ENCODE measurements around the gene ELP2.

ELP2 gene

DNA sequence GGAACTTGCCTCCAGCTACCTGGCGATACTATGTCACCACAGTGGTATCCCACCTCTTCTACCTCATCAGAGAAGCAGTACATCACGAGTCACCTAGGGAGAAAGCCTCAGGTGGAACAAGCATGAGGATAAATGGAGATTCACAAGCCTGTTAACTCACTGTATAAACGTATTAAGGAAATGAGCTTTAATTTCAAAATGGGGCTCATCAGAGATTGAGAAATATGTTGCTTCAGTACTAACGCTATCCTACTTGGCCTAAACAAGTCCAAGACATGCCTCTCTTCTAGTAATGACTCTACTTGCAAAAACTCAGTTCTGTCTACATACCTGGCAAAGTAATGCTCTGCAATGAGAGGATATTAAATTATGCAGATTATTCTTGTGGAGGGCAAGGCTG is 4.9 kb upstream of the ELP2 start:
- DNase-seq: no peak

DNA sequence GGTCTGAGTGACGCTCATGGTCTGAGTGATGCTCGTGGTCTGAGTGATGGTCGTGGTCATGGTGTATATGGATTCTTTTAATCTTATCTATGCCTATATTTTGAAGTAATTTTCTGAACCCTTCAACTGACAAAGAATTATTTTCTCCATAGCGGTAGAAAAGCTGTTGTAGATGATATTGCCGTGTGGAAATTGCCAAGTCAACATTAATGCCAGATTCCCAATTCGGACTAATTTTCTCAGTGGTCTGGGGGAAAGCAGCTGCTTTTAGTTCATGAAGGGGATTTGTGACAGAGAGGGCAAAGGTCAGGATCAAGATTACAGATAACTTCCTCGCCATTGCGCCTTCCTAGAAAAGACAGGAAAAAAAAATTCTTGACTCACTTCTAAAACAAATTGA is 3.0 kb upstream of the ELP2 start:
- DNase-seq: no peak

DNA sequence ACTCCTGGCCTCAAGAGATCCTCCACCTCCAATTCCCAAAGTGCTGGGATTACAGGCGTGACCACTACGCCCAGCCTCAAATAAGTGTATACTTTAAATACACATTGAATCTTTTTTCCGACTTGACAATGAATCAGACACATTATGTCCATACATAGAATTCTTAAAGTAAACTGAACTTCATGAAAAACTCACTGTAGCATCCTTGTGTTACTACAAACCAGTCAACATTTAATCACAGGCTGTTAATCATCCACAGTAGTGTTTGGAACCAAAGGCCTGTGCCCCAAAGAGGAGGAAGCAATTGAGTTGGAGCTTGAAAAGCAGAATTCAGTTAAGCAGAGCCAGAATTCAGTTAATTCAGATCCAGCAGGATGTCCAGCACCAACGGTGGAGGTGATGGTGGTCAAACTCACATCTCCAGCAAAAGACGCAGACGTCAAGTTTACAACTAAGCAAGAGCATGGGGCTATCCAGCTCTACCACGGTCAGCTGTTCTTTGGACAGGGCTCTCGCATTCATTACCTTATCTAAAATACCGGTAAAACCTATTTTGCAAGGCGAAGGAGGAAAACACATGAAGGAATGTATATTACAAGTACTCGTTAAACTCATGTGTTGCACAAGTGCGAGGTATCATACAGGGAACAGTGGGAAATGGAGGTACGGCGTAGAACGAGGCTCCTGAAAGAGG is 1.7 kb upstream of the ELP2 start:
- no peak for DNase-seq

DNA sequence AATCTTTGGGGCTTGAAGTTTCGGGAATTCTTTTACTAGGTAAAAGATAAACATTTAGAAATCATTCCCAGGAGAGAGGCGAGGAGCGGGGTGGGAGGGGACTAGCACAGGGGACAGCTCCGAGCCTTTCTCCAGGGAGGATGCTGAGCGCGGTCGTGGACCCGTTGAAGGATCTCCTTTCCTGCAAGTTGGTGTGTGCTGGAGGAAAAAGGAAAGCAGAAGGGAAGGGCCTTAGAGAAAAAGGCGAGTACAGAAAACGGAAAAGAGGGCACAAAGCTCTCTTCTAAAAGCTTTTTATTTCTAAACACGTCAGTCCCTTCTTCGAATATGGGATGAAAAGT is 1.2 kb upstream of the ELP2 start:
- DNase-seq: no peak

DNA sequence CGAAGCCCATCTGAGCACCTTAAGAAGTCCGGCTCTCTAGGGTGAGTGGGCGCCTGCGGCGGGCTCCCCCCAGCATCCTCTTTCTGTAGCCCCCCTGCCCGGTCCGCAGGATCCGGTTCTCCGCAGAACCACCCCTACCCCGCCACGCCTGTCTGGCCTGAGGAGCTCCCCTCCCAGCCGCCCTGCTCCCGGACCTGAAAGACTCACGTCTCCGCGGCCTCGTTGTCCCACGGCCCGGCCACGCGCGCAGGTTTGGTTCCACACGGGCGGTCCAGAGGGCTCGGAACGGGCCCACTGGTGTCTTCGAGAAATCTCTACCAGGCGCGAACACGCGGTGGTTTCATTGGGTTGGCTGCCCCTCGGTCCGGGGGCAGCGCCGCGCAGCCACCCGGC is 796 bp upstream of the ELP2 start:
- DNase-seq: no peak

DNA sequence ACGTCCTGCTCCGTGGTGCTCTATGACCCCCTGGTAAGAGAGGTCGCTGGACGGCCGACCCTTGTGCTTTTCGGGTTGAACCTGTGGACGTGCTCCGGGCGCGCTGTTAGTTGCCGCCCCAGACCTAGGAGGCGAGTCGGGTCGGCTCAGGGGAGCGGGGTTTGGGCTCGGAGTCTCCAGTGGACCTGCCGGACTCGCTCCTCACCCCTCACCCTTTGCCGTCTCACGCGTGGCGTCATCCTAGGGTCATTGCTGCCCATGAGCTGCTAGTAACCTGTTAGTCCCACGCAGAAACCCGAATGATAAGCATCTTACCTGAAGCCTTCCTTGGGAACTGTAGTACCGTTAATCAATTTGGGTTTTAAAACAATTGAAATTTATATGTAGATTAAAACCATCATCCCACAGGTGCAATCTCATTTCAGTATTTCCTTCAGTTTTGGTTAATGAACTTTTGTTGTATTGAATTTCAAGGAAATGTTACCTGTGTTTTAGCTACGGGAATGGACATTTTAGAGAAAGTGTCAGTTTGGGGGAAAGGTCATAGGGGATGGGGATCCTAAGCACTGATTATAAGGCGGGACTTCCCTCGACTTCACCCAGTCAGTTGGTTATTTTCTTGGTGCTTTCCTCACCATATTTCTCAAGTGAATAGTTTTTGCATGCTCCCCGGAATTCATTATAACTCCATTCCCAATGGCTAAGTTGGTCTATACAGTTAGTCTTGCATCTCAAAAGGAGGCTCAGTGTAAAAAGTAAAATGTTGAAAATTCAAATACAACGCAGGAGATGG is 536 bp downstream of the ELP2 start:
- no peak for DNase-seq

DNA sequence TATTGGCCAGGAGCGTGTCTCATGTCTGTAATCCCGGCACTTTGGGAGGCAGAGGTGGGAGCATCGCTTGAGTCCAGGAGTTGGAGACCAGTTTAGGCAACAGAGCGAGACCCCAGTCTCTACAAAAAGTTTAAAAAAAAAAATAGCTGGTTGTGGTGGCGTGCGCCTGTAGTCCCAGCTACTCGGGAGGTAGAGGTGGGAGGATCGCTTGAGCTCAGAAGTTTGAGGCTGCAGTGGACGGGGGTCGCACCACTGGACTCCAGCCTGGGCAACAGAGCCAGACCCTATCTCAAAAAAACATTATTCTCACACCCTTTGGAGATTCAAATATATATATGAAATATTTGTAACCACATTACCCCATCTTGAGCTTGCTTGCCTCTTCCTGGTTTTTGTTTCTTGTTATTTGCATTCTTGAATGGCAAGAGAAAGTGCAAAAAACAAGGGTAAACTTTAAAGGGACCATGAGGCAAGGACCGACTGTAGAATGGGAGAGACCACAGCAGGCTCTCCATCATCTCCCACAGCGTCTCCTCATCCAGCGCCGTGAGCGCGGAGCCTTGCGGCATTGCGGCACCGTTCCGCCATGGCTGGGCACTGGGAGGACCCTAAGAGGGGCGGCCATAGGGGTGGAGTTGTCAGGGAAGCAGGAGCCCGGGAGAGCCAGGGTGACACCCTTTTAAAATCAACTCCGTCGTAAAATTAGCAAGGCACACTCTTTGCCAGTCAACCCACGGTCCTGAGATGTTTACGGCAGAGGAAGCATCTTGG is 1.4 kb downstream of the ELP2 start:
- DNase-seq: no peak

DNA sequence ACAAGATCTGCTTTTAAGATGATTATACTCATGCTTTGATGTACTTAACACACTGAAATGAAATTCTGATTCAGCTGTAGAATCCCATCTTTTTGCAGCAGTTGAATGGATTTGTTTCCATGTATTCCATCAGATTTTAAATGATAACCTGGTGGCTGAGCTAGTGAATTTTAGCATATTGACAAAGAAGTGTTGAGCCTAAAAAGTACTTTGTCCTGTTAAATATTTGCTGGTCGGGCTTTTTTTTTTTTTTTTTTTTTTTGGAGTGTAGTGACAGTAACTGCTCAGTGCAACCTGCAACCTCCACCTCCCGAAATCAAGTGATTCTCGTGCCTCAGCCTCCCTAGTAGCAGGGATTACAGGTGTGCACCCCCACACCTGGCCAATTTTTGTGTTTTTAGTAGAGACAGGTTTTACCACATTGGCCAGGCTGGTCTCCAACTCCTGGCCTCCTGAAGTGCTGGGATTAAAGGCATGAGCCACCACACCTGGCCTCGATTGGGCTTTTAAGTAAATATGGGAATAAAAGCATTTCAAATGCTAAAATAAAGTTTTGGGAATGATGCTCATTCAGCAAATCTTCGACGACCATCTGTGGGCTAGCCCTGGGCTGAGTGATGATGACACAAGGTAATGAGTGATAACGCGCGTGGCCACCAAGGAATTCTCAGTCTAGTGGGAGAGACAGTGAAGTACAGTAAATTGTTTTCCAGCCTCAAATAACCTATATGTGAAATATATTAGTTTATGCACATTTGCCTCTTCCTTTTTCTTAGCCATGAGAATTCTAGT is 2.2 kb downstream of the ELP2 start:
- no peak for DNase-seq

DNA sequence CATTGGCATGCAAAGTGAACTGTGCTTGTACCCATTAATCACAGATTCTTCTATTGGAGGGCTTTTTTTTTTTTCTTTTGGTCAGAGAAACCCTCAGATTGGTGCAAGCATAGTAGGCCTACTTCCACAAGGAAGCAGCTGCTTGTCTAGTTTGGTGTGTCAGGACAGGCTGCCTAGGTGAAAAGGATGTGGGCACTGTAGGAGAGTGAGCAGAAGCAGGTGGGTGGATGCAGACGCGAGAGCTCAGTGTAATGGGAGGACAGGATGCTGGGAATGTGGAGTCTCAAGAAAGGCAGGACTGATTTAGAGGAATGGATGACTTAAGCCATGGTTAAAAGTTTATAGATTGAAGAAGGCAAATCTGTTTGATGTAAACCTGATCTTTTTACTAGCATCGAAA is 3.1 kb downstream of the ELP2 start:
- no peak for DNase-seq

DNA sequence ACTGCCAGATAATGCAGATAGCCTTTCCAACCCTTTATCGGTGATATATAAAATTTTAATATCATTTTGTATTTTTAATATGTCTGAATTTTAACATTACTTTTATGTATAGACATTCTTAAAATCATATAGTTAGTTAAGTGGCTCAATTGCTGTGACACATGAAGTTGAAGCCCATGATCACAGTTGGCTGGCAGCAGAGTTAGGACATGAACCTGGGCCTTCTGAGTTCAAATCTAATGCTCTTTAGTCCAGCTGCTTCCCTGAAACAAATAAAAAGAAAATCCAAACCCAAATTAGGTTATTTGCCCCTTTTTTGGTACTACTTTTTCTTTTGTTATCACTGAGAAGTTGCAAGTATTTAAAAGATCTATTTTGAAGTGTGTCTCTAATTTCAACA is 5.6 kb downstream of the ELP2 start:
- DNase-seq: no peak

DNA sequence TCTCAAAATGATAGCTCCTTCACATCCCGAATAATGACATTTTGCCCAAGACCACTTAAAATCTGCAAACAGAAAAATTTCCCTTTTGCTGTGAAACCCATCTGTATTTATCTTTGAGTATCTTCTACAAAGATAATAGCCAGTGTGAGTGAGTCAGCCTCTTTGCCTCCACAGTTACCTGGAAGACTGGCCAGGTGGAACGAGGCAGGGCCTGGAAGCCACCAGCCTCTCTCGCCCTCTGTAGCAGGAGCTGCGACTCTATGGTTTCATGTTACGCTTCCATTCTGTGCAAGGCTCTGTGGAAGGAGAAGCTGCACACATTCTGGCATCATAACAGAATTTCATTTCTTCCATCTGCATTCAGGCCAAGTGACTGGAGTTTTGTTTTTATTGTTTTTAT is 9.5 kb downstream of the ELP2 start:
- DNase-seq: no peak

DNA sequence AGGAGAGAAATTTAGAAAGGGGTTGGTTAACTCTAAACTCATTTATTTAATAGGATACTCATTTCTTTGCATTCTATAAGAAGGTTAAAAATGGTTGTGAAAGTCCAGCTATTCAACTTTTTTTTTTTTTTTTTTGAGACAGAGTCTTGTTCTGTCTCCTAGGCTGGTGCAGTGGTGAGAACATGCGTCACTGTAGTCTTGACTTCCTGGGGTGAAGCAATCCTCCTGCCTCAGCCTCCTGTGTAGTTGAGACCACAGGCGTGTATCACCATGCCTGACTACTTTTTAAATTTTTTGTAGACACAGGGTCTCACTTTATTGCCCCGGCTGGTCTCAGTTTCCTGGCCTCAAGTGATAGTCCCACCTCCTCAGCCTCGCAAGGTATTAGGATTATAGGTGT is 11.9 kb downstream of the ELP2 start:
- no peak for DNase-seq

DNA sequence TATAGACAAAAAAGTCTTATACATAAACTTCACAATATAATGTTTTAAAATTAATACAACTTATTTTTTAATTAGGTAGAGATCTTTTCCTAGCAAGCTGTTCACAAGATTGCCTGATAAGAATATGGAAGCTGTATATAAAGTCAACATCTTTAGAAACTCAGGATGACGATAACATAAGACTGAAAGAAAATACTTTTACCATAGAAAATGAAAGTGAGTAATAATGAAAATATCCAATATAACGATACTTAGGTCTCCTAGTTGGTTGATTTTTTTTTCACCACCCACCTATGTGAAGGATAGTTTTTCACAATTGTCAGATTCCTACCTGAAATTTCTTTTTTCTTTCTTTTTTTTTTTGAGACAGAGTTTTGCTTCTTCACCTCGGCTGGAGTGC is 13.1 kb downstream of the ELP2 start:
- no peak for DNase-seq

DNA sequence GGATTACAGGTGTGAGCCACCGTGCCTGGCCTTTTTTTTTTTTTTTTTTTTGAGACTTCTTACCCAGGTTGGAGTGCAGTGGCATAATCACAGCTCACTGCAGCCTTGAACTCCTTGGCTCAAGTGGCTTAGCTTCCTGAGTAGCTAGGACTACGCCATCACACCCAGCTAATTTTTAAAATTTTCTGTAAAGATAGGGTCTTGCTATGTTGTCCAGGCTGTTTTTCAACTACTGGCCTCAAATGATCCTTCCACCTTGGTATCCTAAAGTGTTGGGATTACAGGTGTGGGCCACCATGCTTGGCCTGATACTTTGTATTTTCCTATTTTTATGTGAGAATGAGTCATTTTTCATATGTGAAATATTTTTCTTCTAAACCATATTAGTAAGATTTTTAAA is 13.7 kb downstream of the ELP2 start:
- DNase-seq: no peak

DNA sequence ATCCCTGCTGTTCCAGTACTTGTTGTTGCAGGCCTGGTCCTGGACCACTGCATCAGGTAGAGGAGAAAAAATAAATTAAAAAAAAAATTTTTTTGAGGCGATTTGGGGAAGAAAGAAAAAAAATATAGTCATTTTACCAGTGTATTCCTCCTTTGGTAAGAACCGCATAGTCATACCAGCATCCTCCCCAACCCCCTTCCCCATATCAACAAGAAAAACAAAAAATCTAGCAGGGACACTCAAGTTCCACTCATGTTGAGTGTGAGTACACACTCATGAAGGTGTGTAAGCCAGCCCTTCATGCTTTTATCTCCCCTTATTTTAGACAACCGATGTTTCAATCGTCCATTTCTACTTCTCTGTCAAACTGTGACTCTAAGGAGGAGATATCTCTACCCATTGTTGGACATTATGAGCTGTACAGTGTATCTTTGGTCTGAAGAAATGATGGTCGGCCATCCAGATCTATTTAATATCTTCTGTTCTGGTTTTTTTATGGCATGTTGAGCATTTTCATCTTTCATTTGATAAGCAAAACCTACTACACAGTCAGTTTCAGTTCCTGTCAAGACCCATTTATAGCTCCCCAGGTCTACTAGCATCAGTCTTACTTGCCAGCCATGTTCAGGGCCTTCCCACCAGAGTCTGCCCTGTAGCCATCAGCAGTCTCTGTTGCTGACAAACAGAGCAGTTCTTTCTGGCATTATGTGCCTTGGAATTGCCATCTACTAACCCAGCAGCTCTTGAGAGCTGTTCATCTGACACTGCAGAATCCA is 20.0 kb downstream of the ELP2 start:
- DNase-seq: no peak

DNA sequence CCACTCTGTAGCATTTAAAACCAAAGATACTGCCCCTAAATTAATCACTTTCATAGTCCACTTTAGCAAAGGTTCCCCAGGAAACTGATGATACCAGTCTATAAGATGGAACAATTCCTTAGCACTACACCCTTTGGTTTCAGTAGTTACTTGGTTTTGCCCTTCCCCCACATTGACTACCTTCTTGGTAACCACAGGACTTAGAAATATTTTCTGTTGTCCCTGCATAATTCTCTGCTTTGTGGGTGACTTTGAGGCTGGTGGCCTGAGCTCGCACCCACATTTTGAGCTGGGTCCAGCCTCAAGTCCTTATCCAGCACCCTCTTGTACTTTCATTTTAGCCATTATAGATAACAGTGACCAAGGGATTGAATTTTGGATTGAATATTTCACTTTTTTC is 23.1 kb downstream of the ELP2 start:
- DNase-seq: no peak

DNA sequence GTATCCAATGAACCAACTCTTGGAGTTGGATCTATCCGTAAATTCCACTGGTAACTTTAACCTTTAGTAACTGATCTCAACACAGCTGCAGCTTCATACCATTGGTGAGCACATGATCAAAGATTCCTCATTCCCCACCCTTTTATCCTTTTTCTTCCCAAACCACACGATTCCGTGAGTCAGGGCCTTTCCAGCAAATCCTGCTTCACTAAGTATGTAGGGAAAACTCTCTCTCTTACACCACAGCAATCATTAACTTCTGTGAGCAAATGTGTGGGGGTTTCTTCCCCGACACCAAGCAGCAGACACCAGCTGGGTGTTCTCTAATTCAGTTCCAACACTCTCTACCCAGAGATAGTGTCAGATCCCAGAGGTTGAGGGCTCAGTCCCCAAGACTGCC is 23.5 kb downstream of the ELP2 start:
- DNase-seq: no peak

DNA sequence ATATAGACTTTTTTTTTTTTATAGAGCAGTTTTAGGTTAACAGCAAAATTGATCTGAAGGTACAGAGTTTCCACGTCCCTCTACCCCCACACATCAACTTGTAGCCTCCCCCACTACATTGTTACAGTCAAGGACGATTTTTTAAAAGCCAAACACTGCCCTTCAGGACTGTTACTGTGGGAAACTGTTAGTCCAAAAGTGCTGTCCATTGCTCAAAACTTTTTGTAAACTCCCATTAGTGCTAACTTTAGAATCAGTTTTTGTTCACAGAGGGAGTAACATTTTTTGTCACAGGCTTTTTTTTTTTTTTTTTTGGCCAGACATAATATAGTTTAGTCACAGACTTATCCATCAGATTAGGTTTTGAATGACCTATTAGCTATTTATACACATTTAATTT is 24.1 kb downstream of the ELP2 start:
- no peak for DNase-seq

DNA sequence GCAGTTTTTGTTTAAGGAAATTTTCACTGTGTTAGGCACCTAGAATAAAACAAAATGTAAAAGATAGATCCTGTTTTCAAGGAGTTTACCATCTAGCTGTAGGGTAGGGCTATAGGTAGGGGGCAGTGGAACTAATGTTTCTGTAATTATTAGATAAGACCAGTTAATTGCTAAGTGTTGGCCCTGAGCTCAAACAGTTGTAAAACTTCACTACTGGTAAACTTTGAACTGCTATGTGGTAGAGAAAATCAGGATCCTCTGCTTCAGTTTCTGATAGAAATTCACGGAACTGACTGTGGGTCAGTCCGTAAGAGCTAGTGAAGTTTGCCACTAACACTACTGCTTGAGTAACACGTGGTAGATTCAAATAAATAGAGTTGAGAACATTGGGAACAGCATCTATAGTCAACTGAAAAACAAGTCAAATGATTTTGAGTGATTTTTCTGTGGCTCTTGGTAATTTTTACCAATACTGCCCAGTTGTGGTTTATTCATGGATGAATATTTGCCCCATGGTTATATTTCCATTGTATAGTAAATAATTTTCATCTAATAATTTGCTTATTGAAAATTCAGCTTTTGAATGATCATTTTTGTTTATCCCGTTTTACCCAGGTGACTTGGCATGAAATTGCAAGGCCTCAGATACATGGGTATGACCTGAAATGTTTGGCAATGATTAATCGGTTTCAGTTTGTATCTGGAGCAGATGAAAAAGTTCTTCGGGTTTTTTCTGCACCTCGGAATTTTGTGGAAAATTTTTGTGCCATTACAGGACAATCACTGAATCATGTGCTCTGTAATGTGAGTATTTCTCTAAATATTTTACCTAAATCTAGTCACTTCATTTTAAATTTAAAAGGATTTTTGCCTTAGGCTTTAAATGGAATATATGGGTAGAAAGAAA is 26.4 kb downstream of the ELP2 start:
- DNase-seq: no peak

DNA sequence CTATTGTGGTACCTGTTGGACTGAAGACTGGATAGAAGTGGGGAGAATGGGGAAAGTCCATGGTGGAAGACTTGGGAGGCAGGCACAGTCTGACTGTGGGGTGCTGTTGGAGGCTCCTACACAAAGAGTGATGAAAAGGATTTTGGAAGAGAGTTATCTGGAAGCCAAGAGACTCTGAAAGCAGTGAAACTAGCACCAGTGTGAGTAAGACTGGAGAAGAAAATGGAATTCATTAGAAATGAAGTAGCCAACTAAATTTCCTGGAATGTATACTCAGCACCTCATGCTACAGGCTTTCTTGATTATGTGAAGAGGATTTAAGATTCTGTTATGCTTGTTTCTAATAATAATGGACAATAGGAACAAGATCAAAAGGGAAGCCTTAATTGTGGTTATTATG is 27.7 kb downstream of the ELP2 start:
- no peak for DNase-seq

DNA sequence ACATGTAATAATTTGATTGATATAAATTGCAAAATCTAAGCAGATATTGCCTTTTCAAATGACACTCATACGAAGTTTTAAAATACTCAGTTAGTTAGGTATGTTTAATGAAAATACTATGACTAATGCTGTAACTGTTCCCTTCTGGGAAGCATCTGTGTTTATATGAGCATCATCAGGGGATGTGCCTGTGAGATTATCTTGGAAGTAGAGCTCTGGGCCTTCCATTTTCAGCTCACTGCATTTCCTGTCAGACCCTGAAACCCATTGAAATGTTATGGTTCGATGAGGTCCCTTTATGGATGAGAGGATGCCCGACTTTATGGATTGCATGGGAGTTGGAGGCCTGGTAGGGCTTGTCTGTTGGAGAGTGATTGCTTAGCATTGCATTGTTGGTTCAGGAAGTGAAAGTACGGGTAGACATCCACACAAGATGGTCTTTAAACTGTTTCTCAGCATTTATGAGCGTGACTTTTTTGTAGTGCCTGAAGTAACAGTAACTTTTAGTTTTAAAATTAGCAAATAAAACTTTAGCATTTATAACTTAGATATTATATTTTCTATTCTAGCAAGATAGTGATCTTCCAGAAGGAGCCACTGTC is 28.7 kb downstream of the ELP2 start:
- no peak for DNase-seq
